Gastrocnemius medialis (tissue), 4 donors: ENCODE data around the gene DUOX1. TPM values are rescaled to one million over a fixed set of nuclear protein-coding genes. Genes with fewer than 3 reads are reported as not detected.
A peak's percentile ranks its signal among the peaks of the same experiment; 100 is the strongest.

Experiments used
- ATAC-seq, 2 donors: fragments of 150-250 bp; one replicate each; pipeline ENCODE4 v1.9.1; 2016
- DNase-seq, 2 donors: peaks; one replicate each; pipeline ENCODE4 v3.0.0-alpha.2; 2019
- H3K27ac ChIP-seq, 4 donors: fragments of 200-600 bp; sonication (generic); 1 replicate in 1 of 4; 2 replicates in 3 of 4; pipeline ENCODE4 v1.5.1; 2016 to 2018; ENCODE audit warnings: mild to moderate bottlenecking in 2 of 4, moderate library complexity in 1 of 4
- H3K27me3 ChIP-seq, 3 donors: fragments of 200-600 bp; sonication (generic) in 2 of 3; 1 replicate in 1 of 3; 2 replicates in 2 of 3; pipeline versions ENCODE4 v1.5.1 to v1.6.0; 2016 to 2019; ENCODE audit warnings: mild to moderate bottlenecking in 1 of 3, moderate library complexity in 1 of 3
- H3K36me3 ChIP-seq, 2 donors: fragments of 200-600 bp; sonication (generic) in 1 of 2; one replicate each; pipeline ENCODE4 v1.5.1; 2017 to 2018
- H3K4me1 ChIP-seq, 2 donors: fragments of 200-600 bp; sonication (generic) in 1 of 2; one replicate each; pipeline ENCODE4 v1.5.1; 2016 to 2017; ENCODE audit warnings: mild to moderate bottlenecking in 2 of 2
- H3K4me3 ChIP-seq, 4 donors: fragments of 200-600 bp; sonication (generic) in 3 of 4; 1 replicate in 1 of 4; 2 replicates in 3 of 4; pipeline ENCODE4 v1.5.1; 2016 to 2019; ENCODE audit warnings: mild to moderate bottlenecking in 2 of 4
- H3K9me3 ChIP-seq, 3 donors: fragments of 200-600 bp; sonication (generic) in 2 of 3; 1 replicate in 1 of 3; 2 replicates in 2 of 3; pipeline ENCODE4 v1.5.1; 2016 to 2019
- CTCF ChIP-seq, 5 experiments: fragments of 450-650 bp in 3 of 5; fragments of 200-600 bp in 2 of 5; sonication (generic) in 2 of 5; IDR thresholded peaks in 4 of 5; conservative IDR thresholded peaks in 1 of 5; 1 replicate in 4 of 5; 2 replicates in 1 of 5; pipeline ENCODE4 v1.5.1; 2016 to 2019; ENCODE audit warnings: antibody characterized with exemption in 5 of 5, mild to moderate bottlenecking in 3 of 5, moderate library complexity in 3 of 5
- POLR2A ChIP-seq, 2 donors: fragments of 450-650 bp; IDR thresholded peaks; one replicate each; pipeline ENCODE4 v1.6.1; 2017; ENCODE audit warnings: antibody characterized with exemption in 2 of 2, mild to moderate bottlenecking in 2 of 2, moderate library complexity in 2 of 2
- in situ Hi-C, 4 donors: fragments of 200-750 bp; cut with MboI; loops; one replicate each; pipeline versions ENCODE4 v1.15.0 to v1.8.0; 2017; ENCODE audit warnings: low sequenced_read_pairs in 4 of 4
- intact Hi-C: fragments of 100-400 bp; cut with DNase I; formaldehyde crosslinking; loops from one replicate; pipeline ENCODE4 v1.15.1; 2023; ENCODE audit warnings: low total_unique reads
- total RNA-seq, 4 donors: library from RNA; depleted of rRNA; stranded (reverse); fragments of >200 nt; gene quantifications; one replicate each; pipeline versions ENCODE4 v1.1.0 to v1.2.3, GENCODE V29; 2016

Gene DUOX1
- total RNA-seq, 4 donors from 2014 or later, result 0.07 to 0.56 (median 0.13) TPM; not detected in 1

GRCh38 chr15:45177285-45177684 lies 47.5 kb downstream of the DUOX1 start:
- intact Hi-C loops (no loop called here), in situ Hi-C loops (loop anchor here in 2 of 4 donors (25.0 kb wide), 1 partner anchor 460 kb away; the partner anchor contains the start of gene SQOR (in 2 of the 2))
- no peak overlapping the region for H3K4me3 ChIP-seq
- TF ChIP-seq POLR2A (IDR thresholded peaks at IDR 0.05) (no peak), CTCF (IDR thresholded peaks at IDR 0.05 in 4 of 5, conservative IDR thresholded peaks at IDR 0.05 in 1 of 5) (no peak)
- H3K4me1 ChIP-seq, result no peaks in the 10 kb centered on the region
- H3K9me3 ChIP-seq, result no peaks in the 10 kb centered on the region
- DNase-seq, result no peak
- ATAC-seq, result no peak
- no peaks in the 10 kb centered on the region for H3K27me3 ChIP-seq
- H3K36me3 ChIP-seq, result no peaks in the 10 kb centered on the region
- H3K27ac ChIP-seq, result no peak overlapping the region

- Histone ChIP-seq H3K4me1 (no peaks in the 10 kb centered on the region), H3K9me3 (no peaks in the 10 kb centered on the region), H3K4me3 (no peak overlapping the region), H3K36me3 (no peaks in the 10 kb centered on the region), H3K27me3 (no peaks in the 10 kb centered on the region), H3K27ac (no peak overlapping the region)
- intact Hi-C loops (no loop called here), in situ Hi-C loops (loop anchor here in 2 of 4 donors (25.0 kb wide), 1 partner anchor 458 kb away; the partner anchor contains the start of gene SQOR (in 2 of the 2))
- ATAC-seq, result no peak
- TF ChIP-seq CTCF (IDR thresholded peaks at IDR 0.05 in 4 of 5, conservative IDR thresholded peaks at IDR 0.05 in 1 of 5) (peak in 3 of 5 experiments; percentile 34 to 37 (median 36)), POLR2A (IDR thresholded peaks at IDR 0.05) (no peak)
- DNase-seq, result no peak
These were observed 49.6 kb downstream of the DUOX1 start for GRCh38 chr15:45179221-45179985.

- no peak for TF ChIP-seq CTCF (IDR thresholded peaks at IDR 0.05 in 4 of 5, conservative IDR thresholded peaks at IDR 0.05 in 1 of 5)
- no peak for TF ChIP-seq POLR2A (IDR thresholded peaks at IDR 0.05)
- ATAC-seq, result no peak
- Histone ChIP-seq H3K27ac (no peak overlapping the region), H3K27me3 (no peaks in the 10 kb centered on the region), H3K4me1 (no peaks in the 10 kb centered on the region), H3K9me3 (no peaks in the 10 kb centered on the region), H3K36me3 (no peaks in the 10 kb centered on the region), H3K4me3 (no peak overlapping the region)
- intact Hi-C loops, result loop anchor here (10.0 kb wide), 1 partner anchor 465 kb away; the partner anchor contains the start of genes B2M and PATL2
- in situ Hi-C loops, result loop anchor here in 2 of 4 donors (25.0 kb wide), 1 partner anchor 457 kb away; the partner anchor contains the start of gene SQOR (in 2 of the 2)
- DNase-seq, result no peak
These were observed 50.4 kb downstream of the DUOX1 start for GRCh38 chr15:45180201-45180600.

GRCh38 chr15:45180648-45181436 lies 51.0 kb downstream of the DUOX1 start:
- in situ Hi-C loops, result loop anchor here in 2 of 4 donors (25.0 kb wide), 1 partner anchor 456 kb away; the partner anchor contains the start of gene SQOR (in 2 of the 2)

More at GRCh38 chr15:45180648-45181436, 51.0 kb downstream of the DUOX1 start:
- H3K9me3 ChIP-seq, result no peaks in the 10 kb centered on the region
- no peak for TF ChIP-seq POLR2A (IDR thresholded peaks at IDR 0.05)
- TF ChIP-seq CTCF (IDR thresholded peaks at IDR 0.05 in 4 of 5, conservative IDR thresholded peaks at IDR 0.05 in 1 of 5), result no peak
- H3K4me1 ChIP-seq, result no peaks in the 10 kb centered on the region
- no peak overlapping the region for H3K27ac ChIP-seq
- intact Hi-C loops, result loop anchor here (10.0 kb wide), 1 partner anchor 466 kb away; the partner anchor contains the start of genes B2M and PATL2
- ATAC-seq, result no peak
- H3K36me3 ChIP-seq, result no peaks in the 10 kb centered on the region
- H3K4me3 ChIP-seq, result no peak overlapping the region
- DNase-seq, result no peak
- no peaks in the 10 kb centered on the region for H3K27me3 ChIP-seq
